Measurements from ENCODE around the gene DTNB.

DTNB gene

GRCh38 chr2:25431604-25432003, 241.8 kb downstream of the DTNB start:
- TF ChIP-seq TAF1 (IDR thresholded peaks at IDR 0.05; ENCODE audit: low read depth) (no peak), EGR1 (IDR thresholded peaks at IDR 0.05) (no peak), CEBPB (IDR thresholded peaks at IDR 0.05) (no peak), TCF12 (IDR thresholded peaks at IDR 0.05; ENCODE audit: low read depth) (no peak), RAD21 (IDR thresholded peaks at IDR 0.05; ENCODE audit: low read depth) (no peak), MAX (IDR thresholded peaks at IDR 0.05) (no peak), USF1 (IDR thresholded peaks at IDR 0.05) (no peak), TEAD4 (IDR thresholded peaks at IDR 0.05) (no peak), YY1 (IDR thresholded peaks at IDR 0.05; ENCODE audit: low read depth) (no peak), ZBTB7A (IDR thresholded peaks at IDR 0.05; ENCODE audit: low read depth) (no peak), NFIC (IDR thresholded peaks at IDR 0.05) (no peak), FOXM1 (IDR thresholded peaks at IDR 0.05; ENCODE audit: borderline replicate concordance, low read depth) (no peak), CREB1 (IDR thresholded peaks at IDR 0.05; ENCODE audit: low read depth) (no peak), EP300 (IDR thresholded peaks at IDR 0.05; ENCODE audit: borderline replicate concordance) (no peak), REST (IDR thresholded peaks at IDR 0.05; ENCODE audit: low read depth) (no peak)

GRCh38 chr2:25430556-25430955, 242.8 kb downstream of the DTNB start:
- TF ChIP-seq MAX (IDR thresholded peaks at IDR 0.05) (no peak), EGR1 (IDR thresholded peaks at IDR 0.05) (no peak), NFIC (IDR thresholded peaks at IDR 0.05) (no peak), ZBTB7A (IDR thresholded peaks at IDR 0.05; ENCODE audit: low read depth) (no peak)

- no peak for TF ChIP-seq TCF12 (IDR thresholded peaks at IDR 0.05; ENCODE audit: low read depth)
- TF ChIP-seq EGR1 (IDR thresholded peaks at IDR 0.05) = no peak
- TF ChIP-seq NFIC (IDR thresholded peaks at IDR 0.05) = no peak
- TF ChIP-seq YY1 (IDR thresholded peaks at IDR 0.05; ENCODE audit: low read depth) = no peak
- no peak for TF ChIP-seq ZBTB7A (IDR thresholded peaks at IDR 0.05; ENCODE audit: low read depth)
- no peak for TF ChIP-seq CEBPB (IDR thresholded peaks at IDR 0.05)
- TF ChIP-seq FOXM1 (IDR thresholded peaks at IDR 0.05; ENCODE audit: borderline replicate concordance, low read depth) = no peak
- no peak for TF ChIP-seq REST (IDR thresholded peaks at IDR 0.05; ENCODE audit: low read depth)
Measured at GRCh38 chr2:25426326-25426725, 247.1 kb downstream of the DTNB start.

- no peak for TF ChIP-seq REST (IDR thresholded peaks at IDR 0.05; ENCODE audit: low read depth)
- TF ChIP-seq RAD21 (IDR thresholded peaks at IDR 0.05; ENCODE audit: low read depth) = no peak
- no peak for TF ChIP-seq TEAD4 (IDR thresholded peaks at IDR 0.05)
- TF ChIP-seq CEBPB (IDR thresholded peaks at IDR 0.05) = no peak
- TF ChIP-seq FOXM1 (IDR thresholded peaks at IDR 0.05; ENCODE audit: borderline replicate concordance, low read depth) = no peak
- no peak for TF ChIP-seq USF1 (IDR thresholded peaks at IDR 0.05)
- TF ChIP-seq TAF1 (IDR thresholded peaks at IDR 0.05; ENCODE audit: low read depth) = no peak
- no peak for TF ChIP-seq MAX (IDR thresholded peaks at IDR 0.05)
- no peak for TF ChIP-seq EP300 (IDR thresholded peaks at IDR 0.05; ENCODE audit: borderline replicate concordance)
- no peak for TF ChIP-seq ZBTB7A (IDR thresholded peaks at IDR 0.05; ENCODE audit: low read depth)
- no peak for TF ChIP-seq TCF12 (IDR thresholded peaks at IDR 0.05; ENCODE audit: low read depth)
- TF ChIP-seq CREB1 (IDR thresholded peaks at IDR 0.05; ENCODE audit: low read depth) = no peak
- no peak for TF ChIP-seq YY1 (IDR thresholded peaks at IDR 0.05; ENCODE audit: low read depth)
- TF ChIP-seq EGR1 (IDR thresholded peaks at IDR 0.05) = no peak
- no peak for TF ChIP-seq NFIC (IDR thresholded peaks at IDR 0.05)
Measured at GRCh38 chr2:25424426-25425028, 248.8 kb downstream of the DTNB start.
